EH (cell line): ENCODE results near the gene TRPM7.
"Not testable (repeated sequence)": the region's sequence is repeated elsewhere in the genome, so short reads cannot be mapped to it uniquely, and the experiment has no call there.

Source experiments
- DNase-seq: peaks from one replicate; pipeline ENCODE4 v3.0.0-alpha.2; 2015; ENCODE audit warnings: low read depth

The TRPM7 gene, protein sequence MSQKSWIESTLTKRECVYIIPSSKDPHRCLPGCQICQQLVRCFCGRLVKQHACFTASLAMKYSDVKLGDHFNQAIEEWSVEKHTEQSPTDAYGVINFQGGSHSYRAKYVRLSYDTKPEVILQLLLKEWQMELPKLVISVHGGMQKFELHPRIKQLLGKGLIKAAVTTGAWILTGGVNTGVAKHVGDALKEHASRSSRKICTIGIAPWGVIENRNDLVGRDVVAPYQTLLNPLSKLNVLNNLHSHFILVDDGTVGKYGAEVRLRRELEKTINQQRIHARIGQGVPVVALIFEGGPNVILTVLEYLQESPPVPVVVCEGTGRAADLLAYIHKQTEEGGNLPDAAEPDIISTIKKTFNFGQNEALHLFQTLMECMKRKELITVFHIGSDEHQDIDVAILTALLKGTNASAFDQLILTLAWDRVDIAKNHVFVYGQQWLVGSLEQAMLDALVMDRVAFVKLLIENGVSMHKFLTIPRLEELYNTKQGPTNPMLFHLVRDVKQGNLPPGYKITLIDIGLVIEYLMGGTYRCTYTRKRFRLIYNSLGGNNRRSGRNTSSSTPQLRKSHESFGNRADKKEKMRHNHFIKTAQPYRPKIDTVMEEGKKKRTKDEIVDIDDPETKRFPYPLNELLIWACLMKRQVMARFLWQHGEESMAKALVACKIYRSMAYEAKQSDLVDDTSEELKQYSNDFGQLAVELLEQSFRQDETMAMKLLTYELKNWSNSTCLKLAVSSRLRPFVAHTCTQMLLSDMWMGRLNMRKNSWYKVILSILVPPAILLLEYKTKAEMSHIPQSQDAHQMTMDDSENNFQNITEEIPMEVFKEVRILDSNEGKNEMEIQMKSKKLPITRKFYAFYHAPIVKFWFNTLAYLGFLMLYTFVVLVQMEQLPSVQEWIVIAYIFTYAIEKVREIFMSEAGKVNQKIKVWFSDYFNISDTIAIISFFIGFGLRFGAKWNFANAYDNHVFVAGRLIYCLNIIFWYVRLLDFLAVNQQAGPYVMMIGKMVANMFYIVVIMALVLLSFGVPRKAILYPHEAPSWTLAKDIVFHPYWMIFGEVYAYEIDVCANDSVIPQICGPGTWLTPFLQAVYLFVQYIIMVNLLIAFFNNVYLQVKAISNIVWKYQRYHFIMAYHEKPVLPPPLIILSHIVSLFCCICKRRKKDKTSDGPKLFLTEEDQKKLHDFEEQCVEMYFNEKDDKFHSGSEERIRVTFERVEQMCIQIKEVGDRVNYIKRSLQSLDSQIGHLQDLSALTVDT (N-terminal part only)

DNA sequence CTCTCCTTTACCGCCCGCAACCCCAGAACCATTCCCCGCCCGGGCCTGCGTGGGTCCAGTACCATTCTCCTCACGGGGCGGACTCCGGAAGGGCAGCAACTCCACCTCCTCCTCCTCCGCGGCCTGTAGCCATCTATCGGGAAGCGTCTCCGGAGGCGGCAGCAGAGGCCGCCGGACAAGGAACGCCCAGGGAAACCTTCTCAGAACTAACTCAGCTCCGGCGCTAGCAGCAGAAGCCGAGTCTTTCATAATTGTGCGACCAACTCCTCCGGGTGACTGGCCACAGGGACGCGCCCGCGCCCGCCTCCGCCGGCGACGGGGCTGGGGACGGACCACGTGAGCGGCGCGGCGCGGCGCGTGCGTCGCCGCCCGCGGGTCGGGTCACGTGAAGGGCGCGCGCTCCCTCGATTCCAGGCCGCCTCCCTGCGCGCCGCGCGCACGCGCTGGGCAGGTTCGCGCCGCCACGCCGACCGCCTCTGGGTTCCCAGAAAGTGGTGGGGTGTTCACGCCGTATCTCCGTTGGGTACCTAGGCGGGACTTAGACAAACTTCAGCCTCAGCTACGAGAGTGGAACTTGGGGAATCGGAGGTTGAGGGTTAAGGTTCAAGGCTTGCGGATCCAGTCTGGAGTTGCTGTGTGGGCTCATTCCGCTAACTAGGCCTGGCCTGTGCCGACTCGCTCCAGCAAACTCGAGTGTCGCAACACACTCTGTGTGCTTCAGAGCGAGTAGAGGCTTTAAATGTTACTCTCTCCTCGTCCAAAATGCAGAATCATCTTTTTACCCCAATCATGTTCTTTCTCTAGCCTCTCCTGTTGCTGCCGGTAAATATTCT is at the start of gene TRPM7:
Gene TRPM7, minus strand, starts transcription at position 329 of the 833 bp plus-strand sequence. Its CDS starts 264 bp downstream, at position 65.
- DNase-seq, result peak; percentile 86

DNA sequence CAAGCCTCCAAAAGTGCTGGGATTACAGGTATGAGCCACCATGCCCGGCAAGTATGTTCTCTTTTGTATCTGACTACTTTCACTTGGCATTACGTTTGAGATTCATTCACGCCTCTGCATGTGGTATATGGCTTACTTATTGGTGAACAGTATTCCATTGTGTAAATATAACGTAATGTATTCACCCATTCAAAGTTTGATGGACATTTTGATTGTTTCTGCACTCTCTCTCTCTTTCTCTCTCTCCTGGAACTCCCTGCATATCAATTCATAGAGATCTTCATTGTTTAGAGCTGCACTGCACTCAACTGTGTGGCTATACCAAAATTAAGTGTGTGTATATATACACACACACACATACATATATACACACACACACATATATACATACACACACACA is 48.6 kb upstream of the TRPM7 start:
- no peak for DNase-seq

DNA sequence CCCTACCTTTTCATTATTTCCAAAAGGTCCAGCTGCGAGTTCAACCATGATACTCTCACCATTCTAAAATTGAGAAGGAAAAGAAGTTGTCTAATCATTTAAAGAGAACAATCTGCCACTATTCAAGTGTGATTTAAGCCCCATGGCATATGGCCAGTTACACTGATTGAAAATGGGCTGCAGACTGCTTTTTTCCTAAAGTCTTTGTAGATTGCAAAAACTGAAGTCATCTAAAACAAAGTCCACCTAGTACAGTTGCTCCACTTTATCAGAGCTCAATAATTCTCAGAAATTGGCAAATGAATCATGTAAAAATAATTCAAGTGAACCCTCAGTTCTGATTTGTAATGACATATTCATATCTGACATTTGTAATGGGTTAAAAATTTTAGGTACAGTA is 39.7 kb upstream of the TRPM7 start:
- no peak for DNase-seq

DNA sequence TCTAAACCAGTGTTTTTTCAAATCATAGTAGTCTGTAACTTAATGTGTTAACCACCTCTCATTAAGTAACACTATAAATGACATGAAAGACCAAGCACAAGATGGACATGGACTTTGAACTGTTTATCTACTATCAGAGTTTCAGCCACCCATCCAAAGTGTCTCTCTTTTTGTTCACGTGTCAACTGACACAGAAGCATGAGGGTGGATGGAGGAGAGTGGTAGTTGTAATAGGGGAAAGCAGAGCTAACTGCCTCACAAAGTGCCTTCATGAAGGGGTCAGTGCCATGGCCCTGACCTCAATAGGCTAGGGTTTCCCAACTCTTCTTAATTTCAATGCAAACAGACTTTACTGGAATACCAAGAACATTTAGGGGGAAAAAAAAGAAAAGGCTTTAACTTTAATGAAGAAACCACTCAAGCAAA is 32.1 kb upstream of the TRPM7 start:
- DNase-seq, result no peak

DNA sequence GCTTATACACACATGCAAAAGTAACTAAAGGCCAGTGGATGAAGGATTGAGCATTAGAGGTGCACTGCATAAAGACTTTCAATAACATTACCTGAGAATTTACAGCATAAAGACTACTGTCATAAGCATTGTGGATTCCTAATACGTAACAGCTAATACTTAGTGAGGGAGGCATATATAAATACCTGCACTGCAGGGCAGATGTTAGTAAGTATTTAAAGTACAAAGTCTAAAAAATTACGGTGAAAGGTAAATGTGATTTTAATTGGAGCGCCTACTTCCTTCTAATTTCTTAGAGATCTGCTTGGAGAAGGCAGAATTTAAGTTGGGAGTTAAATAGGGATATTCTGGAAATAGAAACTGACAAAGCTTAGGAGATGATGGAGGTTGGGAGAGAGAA is 25.4 kb upstream of the TRPM7 start:
- no peak for DNase-seq

DNA sequence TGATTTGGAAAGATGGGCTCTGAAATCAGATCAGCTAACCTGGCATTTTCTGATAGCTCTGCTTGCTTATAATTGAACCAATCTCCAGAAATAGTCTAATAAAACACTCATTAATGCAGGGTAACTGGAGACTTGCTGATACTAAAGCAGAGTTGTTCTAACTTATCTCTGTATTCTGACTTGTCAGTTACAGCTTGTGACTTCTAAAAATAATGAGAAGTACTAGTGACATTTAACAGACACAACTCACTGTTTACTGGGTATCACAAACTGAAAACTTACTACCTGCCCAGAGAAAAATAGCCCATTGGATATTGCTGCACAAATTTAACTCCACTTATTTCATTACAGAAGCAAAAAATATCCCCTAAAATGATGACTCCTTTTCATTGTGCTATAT is 24.0 kb upstream of the TRPM7 start:
- no peak for DNase-seq

DNA sequence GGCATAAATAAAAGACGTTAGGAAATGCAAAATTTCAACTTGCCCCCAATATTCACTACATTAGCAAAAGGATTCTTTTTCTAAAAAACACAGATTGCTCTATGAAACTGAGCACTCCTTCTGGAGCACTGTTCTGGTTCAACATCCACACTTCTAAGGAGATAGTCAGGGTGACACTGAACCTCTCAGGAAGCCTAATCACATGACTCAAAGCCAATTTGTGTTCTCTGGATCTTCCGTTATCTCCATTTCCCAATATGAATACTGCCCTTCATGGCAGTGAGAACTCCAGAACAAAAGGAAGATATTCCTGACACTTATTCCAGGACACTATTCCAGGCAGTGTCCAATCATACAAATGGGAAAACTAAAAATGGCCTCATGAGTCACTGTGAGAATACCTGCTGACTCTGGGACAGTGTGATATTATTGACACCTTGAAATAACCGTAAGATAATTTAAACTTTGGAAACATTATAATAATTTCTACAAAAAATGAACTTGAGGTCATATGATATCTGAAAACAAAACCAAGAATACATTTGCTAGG is 21.4 kb upstream of the TRPM7 start:
- DNase-seq, result no peak

DNA sequence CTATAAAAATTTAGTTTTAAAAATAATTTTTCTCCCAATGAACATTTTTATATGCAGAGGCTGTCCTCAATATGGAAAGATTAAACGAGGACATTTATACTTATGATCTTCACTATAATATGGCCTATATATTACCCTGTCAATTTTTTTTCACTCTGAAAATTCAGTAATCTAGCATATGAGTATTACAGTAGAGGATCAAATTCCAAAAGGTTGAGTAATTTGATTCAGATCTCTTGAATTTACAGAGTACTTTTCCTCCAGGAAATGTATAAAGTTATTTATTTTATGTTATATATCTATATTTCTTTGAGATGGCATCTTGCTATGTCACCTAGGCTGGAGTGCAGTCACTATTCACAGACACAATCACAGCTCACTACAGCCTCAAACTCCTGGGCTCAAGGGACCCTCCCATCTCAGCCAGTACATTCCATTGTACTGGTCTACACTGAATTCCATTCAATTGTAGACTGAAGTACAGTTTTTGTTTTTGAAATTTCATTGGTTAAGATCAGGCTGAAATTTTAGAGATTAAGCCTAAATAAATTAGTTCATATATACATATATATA is 16.3 kb upstream of the TRPM7 start:
- DNase-seq, result peak; percentile 16

DNA sequence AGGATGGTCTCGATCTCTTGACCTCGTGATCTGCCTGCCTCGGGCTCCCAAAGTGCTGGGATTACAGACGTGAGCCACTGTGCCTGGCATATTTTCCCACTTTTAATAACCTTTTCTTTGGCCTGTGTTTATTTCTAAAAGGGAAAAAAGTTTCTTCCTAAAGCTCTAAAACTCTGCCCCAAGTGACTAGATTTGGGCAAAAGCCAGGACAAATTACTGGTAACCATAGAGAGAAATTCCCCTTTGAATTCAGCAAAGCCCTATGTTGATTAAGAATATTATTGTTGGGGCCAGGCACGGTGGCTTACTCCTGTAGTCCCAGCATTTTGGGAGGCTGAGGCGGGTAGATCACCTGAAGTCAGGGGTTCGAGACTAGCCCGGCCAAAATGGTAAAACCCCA is 11.5 kb upstream of the TRPM7 start:
- DNase-seq, result peak; percentile 20

DNA sequence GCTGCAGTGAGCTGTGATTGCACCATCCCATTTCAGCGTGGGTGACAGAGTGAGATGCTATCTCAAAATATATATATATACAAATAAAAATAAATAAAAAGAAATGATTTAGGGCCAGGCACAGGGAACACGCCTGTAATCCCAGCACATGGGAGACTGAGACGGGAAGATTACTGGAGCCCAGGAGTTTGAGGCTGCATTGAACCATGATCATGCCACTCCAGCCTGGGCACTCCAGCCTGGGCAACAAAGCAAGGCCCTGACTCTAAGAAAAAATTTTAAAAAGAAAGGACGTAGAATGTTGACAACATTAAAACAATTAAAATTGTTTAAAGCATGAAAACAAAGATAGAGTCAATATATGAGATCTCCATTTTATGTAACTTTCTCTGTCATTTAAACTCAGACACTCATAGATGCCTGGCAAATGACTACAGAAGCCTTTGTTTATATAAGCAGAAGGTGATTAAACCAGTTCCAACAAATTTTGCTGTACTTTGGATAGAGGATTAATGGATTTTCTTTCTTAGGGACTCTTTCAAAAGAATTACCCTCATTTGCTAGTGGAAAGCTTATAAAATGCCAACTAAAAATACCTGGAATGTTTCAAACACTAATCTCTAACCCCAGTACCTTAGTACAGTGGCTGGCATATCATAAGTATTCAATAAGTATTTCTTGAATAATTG is 10.7 kb upstream of the TRPM7 start:
- peak; percentile 45 for DNase-seq

DNA sequence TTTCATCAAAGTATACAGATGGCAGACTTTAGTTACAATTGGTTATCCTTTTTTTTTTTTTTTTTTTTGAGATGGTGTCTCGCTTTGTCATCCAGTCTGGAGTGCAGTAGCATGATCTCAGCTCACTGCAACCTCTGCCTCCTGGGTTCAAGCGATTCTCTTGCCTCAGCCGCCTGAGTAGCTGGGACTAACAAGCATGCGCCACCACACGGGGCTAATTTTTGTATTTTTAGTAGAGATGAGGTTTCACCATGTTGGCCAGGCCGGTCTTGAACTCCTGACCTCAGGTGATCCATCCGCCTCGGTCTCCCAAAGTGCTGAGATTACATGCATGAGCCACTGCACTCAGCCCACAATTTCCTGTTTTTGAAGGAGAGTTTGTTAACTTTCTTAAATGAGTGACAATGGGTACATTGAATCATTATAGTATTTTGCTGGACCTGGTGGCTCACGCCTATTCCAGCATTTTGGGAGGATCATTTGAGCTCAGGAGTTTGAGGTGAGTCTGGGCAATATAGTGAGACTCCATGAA is 8.1 kb upstream of the TRPM7 start:
- not testable (repeated sequence) for DNase-seq

DNA sequence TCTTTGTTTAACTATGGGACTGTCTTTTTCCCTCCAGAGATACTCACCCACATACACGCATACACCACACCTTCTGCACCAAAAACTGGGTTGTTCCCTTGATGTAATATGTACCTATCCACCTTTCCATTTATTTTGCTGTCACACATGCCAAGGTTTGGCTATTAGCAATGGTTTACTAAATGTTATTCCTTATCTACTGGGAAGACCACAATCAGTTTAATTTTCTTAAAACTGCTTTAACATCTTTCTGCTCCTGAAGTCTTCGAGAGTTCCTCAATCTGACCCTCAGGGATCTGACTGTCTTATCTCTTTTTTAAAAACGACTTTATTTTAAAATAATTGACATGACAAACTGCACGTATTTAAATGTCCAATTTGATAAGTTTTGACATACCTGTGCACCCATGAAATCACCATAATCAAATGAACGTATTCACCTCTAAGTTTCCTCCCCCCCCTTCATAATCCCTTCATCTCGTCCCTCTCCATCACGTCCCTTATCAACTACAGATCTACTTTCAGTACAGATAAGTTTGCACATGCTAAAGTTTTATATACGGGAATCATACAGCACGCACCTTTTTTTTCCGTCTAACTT is 805 bp upstream of the TRPM7 start:
- DNase-seq, result no peak

DNA sequence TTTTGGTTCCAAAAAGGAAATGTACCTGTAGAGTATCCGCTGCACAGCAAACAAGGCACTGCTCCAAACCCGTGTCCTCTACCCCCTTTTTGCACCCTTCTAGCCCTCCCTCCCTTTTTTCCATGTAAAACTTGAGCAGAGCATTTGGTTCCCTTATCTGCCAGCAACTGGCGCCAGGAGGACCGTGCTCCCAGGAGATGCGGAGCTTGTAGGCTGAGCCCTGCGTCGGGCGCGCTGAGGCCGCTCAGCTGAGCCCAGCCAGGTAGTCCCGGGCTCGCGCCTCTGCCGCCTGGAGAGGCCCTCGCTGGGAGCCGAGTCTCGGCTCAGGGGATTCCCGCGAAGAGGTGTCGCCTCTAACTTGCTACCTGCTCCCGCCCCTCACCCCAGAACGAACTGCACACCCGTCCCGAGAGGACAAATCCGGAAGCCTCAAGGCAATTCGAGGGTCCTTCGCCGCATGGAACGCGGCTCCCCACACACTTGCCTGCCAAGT is 575 bp downstream of the TRPM7 start:
- DNase-seq, result peak; percentile 56

DNA sequence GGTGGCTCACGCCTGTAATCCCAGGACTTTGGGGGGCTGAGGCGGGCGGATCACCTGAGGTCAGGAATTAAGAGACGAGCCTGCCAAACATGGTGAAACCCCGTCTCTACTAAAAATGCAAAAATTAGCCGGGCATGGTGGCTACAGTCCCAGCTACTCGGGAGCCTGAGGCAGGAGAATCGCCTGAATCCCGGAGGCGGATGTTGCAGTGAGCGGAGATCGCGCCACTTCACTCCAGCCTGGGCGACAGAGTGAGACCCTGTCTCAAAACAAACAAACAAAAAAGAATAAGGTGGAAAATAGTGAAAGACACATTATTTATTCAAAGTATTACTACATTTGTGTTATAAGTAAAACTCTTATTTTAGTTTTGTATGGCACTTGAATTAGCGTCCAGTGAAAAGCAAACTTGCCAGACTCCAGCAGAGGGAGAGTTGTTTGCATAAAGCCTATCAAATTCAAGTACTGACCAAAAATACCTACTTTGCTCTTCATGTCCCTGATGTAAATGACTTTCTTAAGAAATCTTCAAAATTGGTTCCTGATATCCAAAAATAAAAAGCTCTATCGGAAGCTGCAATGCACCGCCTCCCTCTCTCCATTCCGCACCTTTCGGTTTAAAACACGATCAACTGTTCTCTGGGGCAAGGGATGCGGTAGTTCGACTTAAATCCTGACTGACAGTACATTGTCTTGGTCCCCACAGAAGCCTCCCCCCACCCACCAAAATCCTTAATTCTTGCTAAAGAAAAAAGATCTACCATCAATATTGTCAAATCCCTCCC is 1.2 kb downstream of the TRPM7 start:
- DNase-seq, result peak; percentile 8

DNA sequence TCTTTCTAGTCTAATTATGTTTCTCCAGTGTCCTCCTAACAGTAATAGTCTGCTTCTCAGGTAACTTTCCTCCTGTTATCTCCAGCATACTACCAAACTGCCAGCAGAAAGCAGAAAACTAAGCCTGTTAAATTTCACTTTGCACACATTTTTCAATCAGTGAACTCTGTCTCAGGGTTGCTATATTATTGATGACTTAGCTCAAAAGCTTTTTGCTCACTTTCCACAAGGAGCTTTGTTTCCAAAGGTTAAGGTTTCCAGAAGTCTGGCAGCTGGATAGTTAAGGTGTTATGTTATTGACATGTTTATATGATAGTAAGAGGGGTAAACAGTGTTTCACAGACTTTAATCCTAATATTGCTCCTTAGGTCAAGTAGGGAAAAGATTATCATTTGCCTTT is 5.1 kb downstream of the TRPM7 start:
- DNase-seq, result no peak

DNA sequence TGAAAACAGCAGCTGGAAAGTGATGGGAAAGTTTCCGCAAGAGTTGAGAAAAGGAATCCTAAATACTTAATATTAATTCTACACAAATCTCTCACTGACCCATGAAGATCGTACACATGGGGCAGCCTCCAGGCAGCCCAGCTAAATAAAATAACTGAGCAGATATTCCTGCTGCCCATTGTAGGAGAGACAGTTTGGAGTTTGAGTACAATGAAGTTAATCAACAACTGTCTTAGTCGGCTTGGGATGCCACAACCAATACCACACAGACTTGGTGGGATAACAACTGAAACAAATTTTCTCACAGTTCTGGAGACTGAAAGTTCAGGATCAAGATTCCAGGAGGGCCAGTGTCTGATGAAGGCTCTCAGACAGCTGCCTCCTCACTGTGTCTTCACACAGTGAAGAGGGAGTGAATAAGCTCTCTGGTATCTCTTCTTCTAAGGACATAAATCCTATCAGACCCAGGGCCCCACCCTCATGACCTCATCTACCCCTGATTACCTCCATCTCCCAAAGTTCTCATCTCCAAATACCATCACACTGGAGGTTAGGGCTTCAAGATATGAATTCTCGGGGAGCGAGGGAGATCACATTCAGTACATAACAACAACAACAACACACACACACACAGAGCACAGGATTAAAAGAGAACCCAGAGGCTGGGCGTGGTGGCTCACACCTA is 9.7 kb downstream of the TRPM7 start:
- DNase-seq, result peak; percentile 90

DNA sequence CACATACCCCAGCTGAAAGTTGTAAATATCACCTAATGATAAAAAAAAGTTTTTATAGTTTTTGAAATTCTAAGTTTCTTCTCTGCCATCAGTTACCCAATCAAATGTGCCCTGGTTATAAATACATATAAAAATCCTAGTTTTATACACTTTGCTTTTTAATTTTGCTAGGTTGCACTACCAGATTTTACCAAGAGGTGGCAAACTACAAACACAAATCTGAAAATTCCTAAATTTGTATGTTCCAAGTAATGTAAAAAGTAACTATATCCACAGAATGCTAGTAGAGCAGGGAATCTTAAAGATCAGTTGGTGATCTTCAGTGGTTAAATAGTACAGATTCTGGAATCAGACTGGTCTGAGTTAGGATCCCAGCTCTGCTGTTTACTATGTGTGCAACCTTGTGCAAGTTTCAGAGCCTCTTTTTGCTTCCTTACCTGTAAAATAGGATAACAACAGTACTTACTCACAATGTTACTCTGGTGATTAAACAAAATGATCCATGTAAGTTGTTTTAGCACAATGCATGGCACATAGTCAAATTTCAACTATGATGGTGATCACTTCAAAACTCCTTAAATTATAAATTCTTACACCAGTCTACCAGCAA is 11.0 kb downstream of the TRPM7 start:
- DNase-seq, result peak; percentile 52
